Measurements from ENCODE around the gene CDKN2AIPNL.
A peak's percentile ranks its signal among the peaks of the same experiment; 100 is the strongest.
"Not testable (repeated sequence)": the region's sequence is repeated elsewhere in the genome, so short reads cannot be mapped to it uniquely, and the experiment has no call there.

The CDKN2AIPNL gene

DNA sequence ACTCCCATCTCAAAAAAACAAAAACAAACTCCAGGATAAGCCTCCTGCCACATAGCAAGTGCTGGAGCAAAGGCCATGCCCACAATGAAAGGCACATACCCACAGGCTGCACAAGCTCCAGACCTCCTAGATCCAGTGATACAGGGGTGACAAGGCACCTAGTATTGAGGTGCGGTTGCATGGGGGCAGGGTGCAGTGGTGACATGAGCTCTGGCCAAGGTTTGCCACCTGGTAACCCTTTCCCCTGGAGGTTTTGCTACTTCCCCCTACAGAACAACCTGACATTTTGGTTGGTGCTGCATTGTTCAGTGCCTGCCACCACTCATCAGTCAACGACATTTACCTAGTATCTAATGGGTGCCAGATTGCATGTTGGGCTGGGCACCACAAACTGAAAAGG is 14.5 kb downstream of the CDKN2AIPNL start:
- no peak for FAIRE-seq

DNA sequence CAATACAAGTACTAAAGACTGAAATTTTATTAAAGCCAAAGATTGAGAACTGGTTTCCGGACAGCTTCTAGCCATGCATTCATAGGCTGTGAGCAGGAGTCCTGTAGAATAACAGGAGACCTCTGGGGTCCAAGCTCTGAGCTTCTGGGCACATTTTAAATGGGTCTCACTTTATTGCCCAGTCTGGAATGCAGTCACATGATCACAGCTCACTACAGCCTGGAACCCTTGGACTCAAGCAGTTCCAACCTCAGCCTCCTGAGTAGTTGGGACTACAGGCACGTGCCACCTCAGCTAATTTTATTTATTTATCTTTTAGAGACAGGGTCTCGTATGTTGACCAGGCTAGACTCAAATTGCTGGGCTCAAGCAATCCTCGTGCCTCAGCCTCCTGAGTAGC is 15.4 kb downstream of the CDKN2AIPNL start:
- FAIRE-seq: no peak

DNA sequence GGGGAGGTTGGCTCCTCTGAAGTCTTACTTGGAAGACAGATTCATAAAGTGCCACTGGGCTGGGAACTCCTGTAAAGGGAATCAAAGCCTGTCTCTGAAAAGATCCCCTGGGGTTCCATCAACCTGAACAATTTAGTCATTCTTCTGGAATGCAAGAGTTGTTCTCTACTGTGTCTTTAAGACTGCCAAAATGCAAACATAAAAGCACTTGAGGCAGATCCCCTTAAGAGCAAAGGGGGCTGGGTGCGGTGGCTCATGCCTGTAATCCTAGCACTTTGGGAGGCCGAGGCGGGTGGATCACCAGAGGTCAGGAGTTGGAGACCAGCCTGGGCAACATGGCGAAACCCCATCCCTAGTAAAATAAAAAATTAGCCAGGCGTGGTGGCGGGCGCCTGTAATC is 16.7 kb downstream of the CDKN2AIPNL start:
- no peak for FAIRE-seq

DNA sequence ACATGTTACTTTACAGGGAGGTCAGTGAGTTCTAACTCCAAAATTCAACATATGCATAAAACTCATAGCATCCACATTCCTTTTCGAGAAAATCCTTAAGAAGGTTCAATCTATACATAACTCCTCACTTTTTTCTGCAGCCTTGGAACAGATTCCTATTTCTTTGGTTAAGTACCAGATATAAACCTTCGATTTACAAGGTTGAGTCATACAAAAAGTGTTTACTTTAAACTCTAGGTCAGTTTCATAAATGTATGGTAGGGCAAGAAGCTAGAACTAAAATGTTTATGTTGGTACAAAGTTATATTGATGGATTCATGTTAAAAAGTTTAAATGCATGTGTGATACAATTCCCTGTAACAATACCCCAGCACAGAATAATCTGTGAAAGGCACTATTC is 19.4 kb downstream of the CDKN2AIPNL start:
- FAIRE-seq: no peak

DNA sequence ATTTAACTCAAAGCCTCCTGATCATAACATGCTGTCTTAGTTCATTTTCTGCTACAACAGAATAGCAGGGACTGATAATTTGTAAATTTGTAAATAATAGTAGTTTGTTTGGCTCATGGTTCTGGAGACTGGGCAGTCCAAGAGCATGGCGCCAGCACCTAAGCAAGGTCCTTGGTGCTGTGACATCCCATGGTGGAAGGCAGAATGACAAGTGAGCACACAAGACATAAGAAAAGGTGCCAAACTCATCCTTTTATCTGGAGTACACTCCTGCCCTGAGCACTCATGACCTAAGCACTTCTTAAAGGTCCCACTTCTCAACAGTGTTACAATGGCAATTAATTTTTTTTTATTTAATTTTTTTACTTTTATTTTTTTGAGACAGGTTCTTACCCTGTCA is 24.2 kb downstream of the CDKN2AIPNL start:
- no peak for FAIRE-seq

DNA sequence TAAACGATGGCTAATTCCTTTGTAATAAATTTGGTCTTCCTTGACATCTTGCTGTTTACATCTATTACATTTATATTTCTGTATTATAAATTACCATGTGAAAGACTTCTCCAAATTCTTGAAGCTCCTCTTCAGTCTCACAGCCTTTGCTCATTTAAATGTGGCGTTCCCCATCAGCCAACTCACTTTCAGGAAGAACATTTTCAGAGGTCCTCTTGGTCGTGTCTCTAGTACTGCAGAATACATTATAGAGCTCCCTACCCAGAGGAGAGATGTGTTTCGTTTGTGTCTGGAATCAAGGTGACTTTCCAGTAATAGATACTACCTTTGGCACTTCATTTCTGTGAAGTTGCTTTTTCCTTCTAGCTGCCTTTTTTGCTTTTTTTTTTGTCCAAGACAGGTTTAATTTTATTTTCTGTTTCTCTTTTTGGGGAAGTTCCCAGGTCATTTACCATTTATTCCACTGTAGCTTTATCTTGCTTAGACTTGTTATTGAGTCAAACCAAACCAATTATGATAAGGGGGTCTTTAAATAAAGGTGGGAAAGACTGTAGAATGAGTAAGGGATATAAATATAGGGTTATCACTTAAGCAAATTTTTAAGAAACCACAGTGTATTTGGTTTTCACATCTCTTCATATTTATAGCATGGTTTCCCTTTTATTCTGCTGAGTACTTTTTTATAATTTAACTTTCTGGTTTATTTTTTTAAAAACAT is 27.5 kb downstream of the CDKN2AIPNL start:
- no peak for FAIRE-seq

DNA sequence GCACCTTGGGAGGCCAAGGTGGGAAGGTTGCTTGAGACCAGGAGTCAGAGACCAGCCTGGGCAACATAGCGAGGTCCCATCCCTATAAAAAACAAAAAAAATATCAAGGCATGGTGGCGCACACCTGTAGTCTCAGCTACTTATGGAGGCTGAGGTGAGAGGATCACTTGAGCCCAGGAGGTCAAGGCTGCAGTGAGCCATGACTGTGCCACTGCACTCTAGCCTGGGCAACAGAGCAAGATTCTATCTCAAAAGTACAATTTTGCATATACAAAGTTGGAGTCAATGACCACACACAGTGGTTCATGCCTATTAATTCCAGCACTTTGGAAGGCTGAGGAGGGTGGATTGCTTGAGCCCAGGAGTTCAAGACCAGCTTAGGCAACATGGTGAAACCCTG is 29.5 kb downstream of the CDKN2AIPNL start:
- not testable (repeated sequence) for FAIRE-seq

DNA sequence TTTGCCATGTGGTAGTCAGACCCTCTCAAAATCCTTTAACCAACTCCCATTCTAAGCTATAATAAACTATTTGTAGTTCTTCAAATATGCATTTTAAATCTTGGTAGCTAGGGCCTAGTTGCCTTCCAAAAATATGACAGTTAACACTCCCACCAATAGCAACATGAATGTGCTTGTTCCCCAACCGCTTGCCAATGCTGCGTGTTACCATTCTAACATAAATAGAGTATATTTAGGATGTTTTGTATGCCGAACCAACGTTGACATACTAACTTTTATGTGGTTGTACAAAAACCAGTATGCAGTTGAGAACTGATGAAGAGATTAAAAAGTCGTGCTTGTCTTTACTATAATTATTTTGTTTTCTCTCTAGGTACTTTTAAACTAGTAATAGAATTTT is 31.3 kb downstream of the CDKN2AIPNL start:
- no peak for FAIRE-seq

DNA sequence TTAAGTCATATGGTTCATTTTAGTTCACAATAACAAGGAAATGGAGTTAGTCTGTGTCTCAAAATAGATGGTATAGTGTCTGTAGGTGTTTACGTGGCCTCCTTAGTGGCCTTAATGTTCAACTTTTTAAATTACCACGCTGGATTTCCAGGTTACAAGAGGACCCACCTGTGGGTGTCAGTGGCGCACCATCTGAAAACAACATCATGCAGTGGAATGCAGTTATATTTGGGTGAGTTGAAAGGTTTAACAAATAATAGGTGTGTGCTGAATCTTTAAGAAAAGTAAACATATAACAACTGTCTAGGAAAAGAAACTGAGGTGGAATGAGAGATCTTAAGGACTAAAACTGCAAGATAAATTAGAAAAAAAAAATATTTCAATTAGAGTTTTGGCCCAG is 37.4 kb downstream of the CDKN2AIPNL start:
- no peak for FAIRE-seq

DNA sequence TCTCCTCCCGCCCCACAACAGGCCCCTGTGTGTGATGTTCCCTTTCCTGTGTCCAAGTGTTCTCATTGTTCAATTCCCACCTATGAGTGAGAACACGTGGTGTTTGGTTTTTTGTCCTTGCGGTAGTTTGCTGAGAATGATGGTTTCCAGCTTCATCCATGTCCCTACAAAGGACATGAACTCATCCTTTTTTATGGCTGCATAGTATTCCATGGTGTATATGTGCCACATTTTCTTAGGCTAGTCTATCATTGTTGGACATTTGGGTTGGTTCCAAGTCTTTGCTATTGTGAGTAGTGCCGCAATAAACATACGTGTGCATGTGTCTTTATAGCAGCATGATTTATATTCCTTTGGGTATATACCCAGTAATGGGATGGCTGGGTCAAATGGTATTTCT is 38.0 kb downstream of the CDKN2AIPNL start:
- FAIRE-seq: not testable (repeated sequence)

DNA sequence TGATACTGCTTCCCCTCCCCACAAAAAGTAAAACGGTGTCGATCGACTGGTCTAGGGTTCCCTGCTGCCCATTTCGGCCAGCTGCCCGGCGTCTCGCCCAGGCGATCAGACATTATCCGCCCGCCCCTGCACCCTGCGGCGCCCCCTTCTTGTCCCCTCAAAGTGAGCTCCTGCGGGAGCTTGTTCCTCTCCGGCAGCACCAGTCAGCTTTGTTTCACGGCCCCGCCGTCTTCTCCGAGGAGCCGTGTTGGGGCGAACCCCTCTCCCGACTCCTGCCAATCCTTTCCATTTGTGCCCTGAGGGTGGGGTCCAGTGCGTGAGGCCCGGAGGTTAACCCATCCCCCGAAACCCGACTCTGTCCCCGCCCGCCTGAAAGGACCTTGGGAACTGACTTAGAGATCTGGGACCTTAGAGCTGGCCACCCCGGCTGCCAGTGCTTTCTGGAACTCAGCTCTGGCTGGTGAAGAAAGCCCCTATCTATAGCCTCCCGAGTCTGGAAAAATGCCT is 39.8 kb downstream of the CDKN2AIPNL start:
- FAIRE-seq: no peak

DNA sequence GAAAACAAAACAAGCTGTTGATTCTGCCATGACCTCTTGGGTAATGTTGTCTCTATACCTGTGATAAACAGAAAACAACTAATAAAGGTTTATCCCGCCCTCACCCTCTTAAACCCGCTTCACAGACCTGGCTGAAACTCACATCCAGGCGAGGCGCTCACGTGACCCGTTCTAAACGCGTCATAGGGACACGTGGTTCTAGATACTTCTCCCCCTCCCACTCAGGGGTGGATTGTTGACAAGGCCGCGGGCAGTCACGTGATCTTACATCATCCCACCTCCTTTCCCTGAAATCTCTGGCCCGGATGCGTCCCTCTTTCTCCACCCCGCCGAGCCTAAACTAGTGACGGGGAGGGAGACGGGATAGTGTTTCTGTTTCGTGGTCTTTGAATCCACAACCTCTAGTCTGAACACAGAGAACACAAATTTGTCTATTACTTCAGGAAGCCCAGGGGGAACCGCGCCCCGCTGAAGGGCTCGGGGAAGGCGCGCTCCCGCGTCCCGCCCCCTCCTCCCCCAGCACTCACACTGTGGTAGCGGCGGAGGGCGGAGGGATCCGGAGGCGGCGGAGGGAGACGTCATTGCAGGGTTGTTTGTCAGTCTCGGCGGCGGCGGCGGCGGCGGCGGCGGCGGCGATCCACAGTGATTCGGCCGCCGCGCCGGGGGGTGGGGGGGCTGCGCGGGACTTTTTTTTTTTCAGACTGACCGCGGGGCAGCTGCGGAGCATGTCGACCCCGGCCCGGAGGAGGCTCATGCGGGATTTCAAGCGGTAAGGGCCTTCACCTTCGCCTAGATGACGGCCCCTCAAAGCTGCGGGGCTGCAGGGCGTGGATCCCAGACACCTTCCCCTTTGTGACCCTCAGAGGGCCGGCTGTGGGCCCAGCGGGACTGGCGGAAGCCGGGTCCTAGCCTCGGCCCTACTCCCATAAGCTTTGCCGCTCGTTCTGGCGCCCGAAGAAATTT is 40.5 kb downstream of the CDKN2AIPNL start, which contains the start of gene UBE2B:
TSS of gene UBE2B (plus strand) at position 699 of the 963 bp plus-strand sequence. CDS start at position 726, 27 bp downstream.
- peak; percentile 97 for FAIRE-seq

DNA sequence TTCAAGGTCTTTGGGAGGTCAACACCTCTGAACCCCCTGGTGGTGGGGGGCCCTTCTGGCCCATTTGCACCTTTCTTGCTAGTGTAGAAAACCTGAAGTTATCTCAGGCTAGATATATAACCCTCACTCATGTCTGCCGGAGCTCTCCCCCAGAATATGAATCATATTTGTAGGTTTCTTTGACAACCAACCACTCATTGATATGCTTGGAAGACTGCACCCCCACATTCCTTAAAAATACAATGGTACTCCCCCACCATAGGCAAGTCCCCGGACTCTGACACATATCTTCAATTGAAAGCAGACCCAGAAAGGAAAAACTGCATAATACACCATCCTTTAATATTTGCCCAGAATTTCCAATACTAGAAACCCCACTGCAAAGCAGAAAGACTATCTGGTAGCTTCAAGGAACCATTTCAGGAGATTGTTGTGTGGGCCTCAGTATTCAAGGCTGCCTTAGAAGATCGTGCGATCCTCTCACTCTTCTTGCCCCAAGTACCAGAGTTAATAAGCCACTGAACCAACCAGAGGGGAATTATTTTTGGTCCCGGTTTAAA is 41.3 kb downstream of the CDKN2AIPNL start:
- no peak for FAIRE-seq

DNA sequence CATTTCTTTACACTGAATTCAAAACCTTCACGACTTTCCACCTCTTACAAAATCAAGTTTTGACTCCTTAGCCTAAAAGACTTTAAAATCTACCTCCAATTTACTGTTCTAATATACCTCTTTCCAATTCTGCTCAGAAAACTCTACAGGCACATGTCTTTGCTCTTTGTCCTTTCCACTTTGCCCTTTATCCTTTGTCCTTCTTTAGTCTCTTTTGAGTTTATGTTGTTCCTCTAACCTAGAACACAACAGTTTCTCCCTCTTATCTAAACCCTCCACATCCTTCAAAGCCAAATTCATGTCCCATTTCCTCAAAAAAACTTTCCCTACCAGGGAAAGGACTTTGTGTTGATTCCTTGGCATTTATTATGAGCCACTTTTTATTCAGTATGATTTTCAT is 46.1 kb downstream of the CDKN2AIPNL start:
- FAIRE-seq: no peak

DNA sequence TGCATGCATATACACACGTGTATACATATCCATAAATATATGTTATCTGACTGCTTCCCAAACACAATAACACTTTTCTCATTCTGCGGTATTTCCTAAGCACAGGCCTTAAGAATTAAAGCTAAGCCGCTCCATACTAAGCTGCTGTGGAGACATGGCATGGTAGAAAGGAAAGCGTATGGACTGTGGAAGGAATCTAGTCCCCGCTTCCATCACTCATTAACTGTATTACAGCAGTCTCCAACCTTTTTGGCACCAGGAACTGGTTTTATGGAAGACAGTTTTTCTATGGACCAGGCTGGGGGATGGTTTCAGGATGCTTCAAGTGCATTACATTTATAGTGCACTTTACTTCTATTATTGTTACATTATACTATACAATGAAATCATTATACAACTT is 56.0 kb downstream of the CDKN2AIPNL start:
- no peak for FAIRE-seq
